HG02970 (cell line): ENCODE measurements around the gene TMEM131L.

ENCODE experiments used
- ATAC-seq: cut with Tn5 transposase; IDR thresholded peaks from one replicate; pipeline ENCODE4 v1.9.1; 2021; ENCODE audit warnings: mild to moderate bottlenecking, moderate library complexity, moderate number of reproducible peaks; ENCODE audit not compliant: unreplicated experiment, low FRiP score

Gene TMEM131L

GRCh38 chr4:153669838-153670237, 203.7 kb downstream of the TMEM131L start:
- no peak for ATAC-seq

GRCh38 chr4:153676486-153676885, 210.3 kb downstream of the TMEM131L start:
- no peak for ATAC-seq

DNA sequence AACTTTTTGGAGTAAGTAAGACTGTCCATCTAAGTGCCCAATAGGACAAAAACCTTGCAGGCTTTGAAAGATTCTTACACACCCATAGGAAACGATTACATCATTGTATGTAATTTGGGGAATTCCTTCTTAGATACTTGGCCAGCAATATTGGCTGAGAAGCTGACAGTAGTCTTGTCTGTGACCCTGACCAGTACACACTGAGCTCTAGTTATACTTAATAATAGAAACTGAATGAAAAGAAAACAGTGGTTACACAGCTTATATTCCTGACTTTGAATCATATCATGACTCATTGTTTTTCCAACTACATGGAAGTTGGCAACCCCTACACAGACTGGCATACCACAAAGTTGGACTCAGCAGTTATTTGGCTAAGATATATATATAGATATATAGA, 210.8 kb downstream of the TMEM131L start:
- no peak for ATAC-seq

DNA sequence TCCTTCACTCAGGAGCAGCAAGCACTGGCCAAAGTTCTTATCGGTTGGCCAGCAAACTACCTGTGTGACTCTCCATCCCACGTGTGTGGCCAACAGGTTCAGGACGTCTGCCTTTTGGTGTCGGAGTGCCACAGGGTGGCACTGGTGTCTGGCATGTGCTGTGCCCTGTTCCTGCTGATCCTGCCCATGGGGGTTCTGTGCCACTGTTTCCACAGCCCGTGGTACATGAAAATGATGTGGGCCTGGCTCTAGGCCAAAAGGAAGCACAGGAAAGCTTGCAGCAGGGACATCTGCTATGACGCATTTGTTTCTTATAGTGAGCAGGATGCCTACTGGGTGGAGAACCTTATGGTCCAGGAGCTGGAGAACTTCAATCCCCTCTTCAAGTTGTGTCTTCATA, 213.3 kb downstream of the TMEM131L start:
- no peak for ATAC-seq

DNA sequence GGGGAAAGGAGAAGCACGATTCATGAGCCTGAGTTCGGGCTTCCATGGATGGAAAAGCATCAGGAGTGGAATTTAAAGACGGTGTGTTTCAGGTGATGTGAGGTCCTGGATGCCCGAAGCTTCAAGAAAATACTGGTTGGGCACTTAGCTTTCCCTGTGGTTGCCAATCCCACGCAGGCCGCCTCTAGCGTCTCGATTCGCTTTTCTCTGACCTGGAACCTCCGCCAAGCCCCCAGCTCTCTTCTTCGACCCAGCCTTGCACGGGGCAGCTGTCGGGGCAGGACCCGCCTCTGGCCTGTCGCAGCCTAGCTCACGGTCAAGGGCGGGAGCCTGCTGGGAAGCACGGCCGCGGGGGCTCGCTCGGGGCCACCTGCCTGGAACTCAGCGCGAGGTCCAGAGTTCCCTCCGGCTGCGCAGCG, 217.6 kb downstream of the TMEM131L start:
- ATAC-seq = no peak

DNA sequence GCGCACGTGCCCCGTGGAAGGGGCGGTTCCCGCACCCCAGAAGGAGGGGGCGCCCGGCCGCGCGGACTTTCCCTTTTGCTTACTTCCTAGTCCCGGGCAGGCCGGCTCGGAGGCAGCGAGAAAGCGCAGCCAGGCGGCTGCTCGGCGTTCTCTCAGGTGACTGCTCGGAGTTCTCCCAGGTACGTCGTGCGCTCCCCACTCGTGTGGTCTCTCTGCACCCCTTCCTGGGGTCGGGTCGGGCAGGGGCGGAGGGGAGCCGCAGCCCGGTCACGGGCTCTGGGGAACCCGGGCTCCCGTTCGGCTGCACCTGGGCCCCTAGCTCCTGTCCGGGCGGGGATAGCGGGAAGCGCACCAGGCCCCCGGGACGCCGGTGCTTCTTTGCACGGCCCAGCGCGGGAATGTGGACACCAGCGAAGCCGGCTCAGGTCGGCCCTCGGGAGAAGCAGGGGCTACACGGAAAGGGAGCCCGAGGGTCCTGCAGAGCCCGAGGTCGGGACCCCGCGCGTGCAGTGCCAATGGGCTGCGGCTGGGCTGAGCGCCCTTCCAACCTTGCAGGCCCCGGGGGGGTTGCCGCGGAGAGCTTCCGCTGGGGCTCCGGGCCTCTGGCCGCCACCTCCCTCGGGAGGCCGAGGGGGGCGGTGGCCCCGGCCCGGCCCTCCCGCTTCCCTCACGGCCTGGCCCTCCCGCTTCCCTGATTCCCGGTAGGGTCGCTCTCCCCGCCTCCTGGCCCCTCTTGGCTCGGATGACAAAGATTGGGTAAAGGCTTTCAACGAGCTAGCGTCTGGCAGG, 218.2 kb downstream of the TMEM131L start, which contains the start of gene TLR2:
Gene TLR2, plus strand, starts transcription at position 99 of the 789 bp plus-strand sequence. CDS start 18,628 bp downstream, outside the sequence.
- ATAC-seq = peak; percentile 87

- ATAC-seq = no peak
These were observed 218.8 kb downstream of the TMEM131L start for GRCh38 chr4:153684971-153685371.
